ENCODE measurements around the gene PEAK3. TPM values are rescaled to one million over a fixed set of nuclear protein-coding genes. Genes with fewer than 3 reads are reported as not detected.

The PEAK3 gene
- total and polyA plus RNA-seq, 10 of the 15 experiments (the other 5 are each of a cell fraction or from before 2014, with no cell fraction given) = 0.03 to 0.10 (median 0.05) TPM; not detected in 7

DNA sequence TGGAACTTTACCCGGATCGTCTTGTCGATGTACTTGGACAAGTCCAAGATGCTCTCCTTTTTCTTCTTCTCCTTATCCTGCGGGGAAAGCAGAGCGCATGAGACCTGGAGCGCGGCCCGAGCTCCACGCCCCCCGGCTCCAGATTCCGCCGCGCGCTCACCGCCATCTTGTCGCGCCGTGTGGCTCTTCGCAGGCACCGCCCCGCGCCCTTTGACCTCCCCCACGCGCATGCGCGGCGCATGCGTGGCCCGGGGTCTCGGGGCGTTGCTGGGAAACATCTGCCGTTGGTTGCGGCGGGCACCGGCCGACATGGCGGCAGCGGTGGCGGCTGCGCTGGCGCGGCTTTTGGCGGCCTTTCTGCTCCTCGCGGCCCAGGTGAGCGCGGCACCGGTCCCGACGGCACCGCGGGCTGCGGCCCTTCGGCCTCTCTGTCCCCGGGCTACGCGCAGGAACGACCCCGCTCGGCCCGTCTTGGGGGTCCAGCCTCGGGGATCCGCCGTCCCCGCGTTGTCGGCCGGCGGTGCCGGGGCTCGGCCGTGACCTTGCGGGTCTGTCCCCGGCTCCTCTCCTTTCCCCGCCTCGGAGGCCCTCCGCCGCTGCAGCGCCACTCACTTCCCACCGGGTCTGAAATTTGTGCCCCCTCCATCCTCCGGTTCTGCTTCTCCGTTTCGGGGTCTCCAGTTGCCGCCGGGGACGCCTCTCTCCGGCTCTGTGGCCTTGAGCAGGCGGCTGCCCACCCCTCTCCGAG, 46.6 kb upstream of the PEAK3 start, which contains the start of the genes LSM7 and SPPL2B (continued):
- TF ChIP-seq, protein P1, sequence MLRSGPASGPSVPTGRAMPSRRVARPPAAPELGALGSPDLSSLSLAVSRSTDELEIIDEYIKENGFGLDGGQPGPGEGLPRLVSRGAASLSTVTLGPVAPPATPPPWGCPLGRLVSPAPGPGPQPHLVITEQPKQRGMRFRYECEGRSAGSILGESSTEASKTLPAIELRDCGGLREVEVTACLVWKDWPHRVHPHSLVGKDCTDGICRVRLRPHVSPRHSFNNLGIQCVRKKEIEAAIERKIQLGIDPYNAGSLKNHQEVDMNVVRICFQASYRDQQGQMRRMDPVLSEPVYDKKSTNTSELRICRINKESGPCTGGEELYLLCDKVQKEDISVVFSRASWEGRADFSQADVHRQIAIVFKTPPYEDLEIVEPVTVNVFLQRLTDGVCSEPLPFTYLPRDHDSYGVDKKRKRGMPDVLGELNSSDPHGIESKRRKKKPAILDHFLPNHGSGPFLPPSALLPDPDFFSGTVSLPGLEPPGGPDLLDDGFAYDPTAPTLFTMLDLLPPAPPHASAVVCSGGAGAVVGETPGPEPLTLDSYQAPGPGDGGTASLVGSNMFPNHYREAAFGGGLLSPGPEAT (IDR thresholded peaks at IDR 0.05; ENCODE audit: low read depth) = peak; percentile 74
- TF ChIP-seq KLF5 (IDR thresholded peaks at IDR 0.05; ENCODE audit: partially characterized antibody) (peak; percentile 52), ESRRA (IDR thresholded peaks at IDR 0.05; ENCODE audit: low read length) (no peak), RB1 (IDR thresholded peaks at IDR 0.05; ENCODE audit: borderline replicate concordance) (0 out of 2 replicates have a peak, but pooled peaks have one; percentile 79), MYB (IDR thresholded peaks at IDR 0.05; ENCODE audit: borderline replicate concordance, low read depth, low read length) (0 out of 2 replicates have a peak, but pooled peaks have one; percentile 69), IKZF1 (conservative IDR thresholded peaks at IDR 0.05) (peak; percentile 99), SUPT20H (IDR thresholded peaks at IDR 0.05; ENCODE audit: borderline replicate concordance, control insufficient read depth, low read depth, low read length) (no peak), MXI1 (IDR thresholded peaks at IDR 0.05; ENCODE audit: low read depth, low read length) (peak; percentile 96), EP300 (IDR thresholded peaks at IDR 0.05; ENCODE audit: borderline replicate concordance in 1 of 2, control insufficient read depth in 1 of 2, low read depth in 2 of 2, low read length in 2 of 2) (no peak), ZNF217 (IDR thresholded peaks at IDR 0.05) (no peak), ETV6 (conservative IDR thresholded peaks at IDR 0.05 in 1 of 2, IDR thresholded peaks at IDR 0.05 in 1 of 2; ENCODE audit: borderline replicate concordance in 1 of 2, low read depth in 1 of 2) (no peak), MEF2B (IDR thresholded peaks at IDR 0.05; ENCODE audit: partially characterized antibody, poor library complexity, severe bottlenecking) (no peak), CHD2 (IDR thresholded peaks at IDR 0.05; ENCODE audit: borderline replicate concordance, low read depth, low read length) (peak; percentile 70), RUNX3 (IDR thresholded peaks at IDR 0.05; ENCODE audit: low read length) (peak; percentile 39), TCF12 (IDR thresholded peaks at IDR 0.05; ENCODE audit: low read depth, low read length) (0 out of 2 replicates have a peak, but pooled peaks have one; percentile 46), POLR2AphosphoS5 (IDR thresholded peaks at IDR 0.05; ENCODE audit: low read length) (peak; percentile 90), HDAC2 (IDR thresholded peaks at IDR 0.05) (no peak)
- TF ChIP-seq, protein P2, sequence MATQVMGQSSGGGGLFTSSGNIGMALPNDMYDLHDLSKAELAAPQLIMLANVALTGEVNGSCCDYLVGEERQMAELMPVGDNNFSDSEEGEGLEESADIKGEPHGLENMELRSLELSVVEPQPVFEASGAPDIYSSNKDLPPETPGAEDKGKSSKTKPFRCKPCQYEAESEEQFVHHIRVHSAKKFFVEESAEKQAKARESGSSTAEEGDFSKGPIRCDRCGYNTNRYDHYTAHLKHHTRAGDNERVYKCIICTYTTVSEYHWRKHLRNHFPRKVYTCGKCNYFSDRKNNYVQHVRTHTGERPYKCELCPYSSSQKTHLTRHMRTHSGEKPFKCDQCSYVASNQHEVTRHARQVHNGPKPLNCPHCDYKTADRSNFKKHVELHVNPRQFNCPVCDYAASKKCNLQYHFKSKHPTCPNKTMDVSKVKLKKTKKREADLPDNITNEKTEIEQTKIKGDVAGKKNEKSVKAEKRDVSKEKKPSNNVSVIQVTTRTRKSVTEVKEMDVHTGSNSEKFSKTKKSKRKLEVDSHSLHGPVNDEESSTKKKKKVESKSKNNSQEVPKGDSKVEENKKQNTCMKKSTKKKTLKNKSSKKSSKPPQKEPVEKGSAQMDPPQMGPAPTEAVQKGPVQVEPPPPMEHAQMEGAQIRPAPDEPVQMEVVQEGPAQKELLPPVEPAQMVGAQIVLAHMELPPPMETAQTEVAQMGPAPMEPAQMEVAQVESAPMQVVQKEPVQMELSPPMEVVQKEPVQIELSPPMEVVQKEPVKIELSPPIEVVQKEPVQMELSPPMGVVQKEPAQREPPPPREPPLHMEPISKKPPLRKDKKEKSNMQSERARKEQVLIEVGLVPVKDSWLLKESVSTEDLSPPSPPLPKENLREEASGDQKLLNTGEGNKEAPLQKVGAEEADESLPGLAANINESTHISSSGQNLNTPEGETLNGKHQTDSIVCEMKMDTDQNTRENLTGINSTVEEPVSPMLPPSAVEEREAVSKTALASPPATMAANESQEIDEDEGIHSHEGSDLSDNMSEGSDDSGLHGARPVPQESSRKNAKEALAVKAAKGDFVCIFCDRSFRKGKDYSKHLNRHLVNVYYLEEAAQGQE (IDR thresholded peaks at IDR 0.05; ENCODE audit: low read depth, low read length) = no peak
- TF ChIP-seq, protein P3, sequence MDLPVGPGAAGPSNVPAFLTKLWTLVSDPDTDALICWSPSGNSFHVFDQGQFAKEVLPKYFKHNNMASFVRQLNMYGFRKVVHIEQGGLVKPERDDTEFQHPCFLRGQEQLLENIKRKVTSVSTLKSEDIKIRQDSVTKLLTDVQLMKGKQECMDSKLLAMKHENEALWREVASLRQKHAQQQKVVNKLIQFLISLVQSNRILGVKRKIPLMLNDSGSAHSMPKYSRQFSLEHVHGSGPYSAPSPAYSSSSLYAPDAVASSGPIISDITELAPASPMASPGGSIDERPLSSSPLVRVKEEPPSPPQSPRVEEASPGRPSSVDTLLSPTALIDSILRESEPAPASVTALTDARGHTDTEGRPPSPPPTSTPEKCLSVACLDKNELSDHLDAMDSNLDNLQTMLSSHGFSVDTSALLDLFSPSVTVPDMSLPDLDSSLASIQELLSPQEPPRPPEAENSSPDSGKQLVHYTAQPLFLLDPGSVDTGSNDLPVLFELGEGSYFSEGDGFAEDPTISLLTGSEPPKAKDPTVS (IDR thresholded peaks at IDR 0.05; ENCODE audit: low read depth, low read length) = no peak
- TF ChIP-seq, protein P4, sequence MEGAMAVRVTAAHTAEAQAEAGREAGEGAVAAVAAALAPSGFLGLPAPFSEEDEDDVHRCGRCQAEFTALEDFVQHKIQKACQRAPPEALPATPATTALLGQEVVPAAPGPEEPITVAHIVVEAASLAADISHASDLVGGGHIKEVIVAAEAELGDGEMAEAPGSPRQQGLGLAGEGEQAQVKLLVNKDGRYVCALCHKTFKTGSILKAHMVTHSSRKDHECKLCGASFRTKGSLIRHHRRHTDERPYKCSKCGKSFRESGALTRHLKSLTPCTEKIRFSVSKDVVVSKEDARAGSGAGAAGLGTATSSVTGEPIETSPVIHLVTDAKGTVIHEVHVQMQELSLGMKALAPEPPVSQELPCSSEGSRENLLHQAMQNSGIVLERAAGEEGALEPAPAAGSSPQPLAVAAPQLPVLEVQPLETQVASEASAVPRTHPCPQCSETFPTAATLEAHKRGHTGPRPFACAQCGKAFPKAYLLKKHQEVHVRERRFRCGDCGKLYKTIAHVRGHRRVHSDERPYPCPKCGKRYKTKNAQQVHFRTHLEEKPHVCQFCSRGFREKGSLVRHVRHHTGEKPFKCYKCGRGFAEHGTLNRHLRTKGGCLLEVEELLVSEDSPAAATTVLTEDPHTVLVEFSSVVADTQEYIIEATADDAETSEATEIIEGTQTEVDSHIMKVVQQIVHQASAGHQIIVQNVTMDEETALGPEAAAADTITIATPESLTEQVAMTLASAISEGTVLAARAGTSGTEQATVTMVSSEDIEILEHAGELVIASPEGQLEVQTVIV (IDR thresholded peaks at IDR 0.05; ENCODE audit: borderline replicate concordance, partially characterized antibody) = no peak
